ENCODE data around the gene KIN.

- TF ChIP-seq, protein P1, sequence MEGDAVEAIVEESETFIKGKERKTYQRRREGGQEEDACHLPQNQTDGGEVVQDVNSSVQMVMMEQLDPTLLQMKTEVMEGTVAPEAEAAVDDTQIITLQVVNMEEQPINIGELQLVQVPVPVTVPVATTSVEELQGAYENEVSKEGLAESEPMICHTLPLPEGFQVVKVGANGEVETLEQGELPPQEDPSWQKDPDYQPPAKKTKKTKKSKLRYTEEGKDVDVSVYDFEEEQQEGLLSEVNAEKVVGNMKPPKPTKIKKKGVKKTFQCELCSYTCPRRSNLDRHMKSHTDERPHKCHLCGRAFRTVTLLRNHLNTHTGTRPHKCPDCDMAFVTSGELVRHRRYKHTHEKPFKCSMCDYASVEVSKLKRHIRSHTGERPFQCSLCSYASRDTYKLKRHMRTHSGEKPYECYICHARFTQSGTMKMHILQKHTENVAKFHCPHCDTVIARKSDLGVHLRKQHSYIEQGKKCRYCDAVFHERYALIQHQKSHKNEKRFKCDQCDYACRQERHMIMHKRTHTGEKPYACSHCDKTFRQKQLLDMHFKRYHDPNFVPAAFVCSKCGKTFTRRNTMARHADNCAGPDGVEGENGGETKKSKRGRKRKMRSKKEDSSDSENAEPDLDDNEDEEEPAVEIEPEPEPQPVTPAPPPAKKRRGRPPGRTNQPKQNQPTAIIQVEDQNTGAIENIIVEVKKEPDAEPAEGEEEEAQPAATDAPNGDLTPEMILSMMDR (conservative IDR thresholded peaks at IDR 0.05 in 1 of 2, IDR thresholded peaks at IDR 0.05 in 1 of 2; ENCODE audit: extremely low read depth in 1 of 2, insufficient read depth in 1 of 2, low read depth in 1 of 2, low read length in 2 of 2) = no peak
- no peak for TF ChIP-seq EZH2 (IDR thresholded peaks at IDR 0.05; ENCODE audit: borderline replicate concordance, low read length)
Measured at GRCh38 chr10:7738536-7739407, 49.0 kb downstream of the KIN start.

Measured in mammary epithelial cell (primary cell).